Measurements from ENCODE around the gene KRTAP4-9. TPM values are rescaled to one million over a fixed set of nuclear protein-coding genes. Genes with fewer than 3 reads are reported as not detected.
"Not testable (repeated sequence)": the region's sequence is repeated elsewhere in the genome, so short reads cannot be mapped to it uniquely, and the experiment has no call there.

The KRTAP4-9 gene
- polyA plus RNA-seq, 3 donors from 2014 or later, result not detected

- H3K36me3 Mint-ChIP-seq; H3K9me3 Mint-ChIP-seq; H3K27ac Mint-ChIP-seq; H3K27me3 Mint-ChIP-seq (ENCODE audit: low read depth in 3 of 3); H3K4me1 Mint-ChIP-seq; H3K4me3 Mint-ChIP-seq; DNase-seq: not testable (repeated sequence)
Observed at GRCh38 chr17:41104386-41105038, 677 bp upstream of the KRTAP4-9 start.

- peaks cover 3 to 12% (median 5%) of the 10 kb centered on the region in 3 donors for H3K27me3 Mint-ChIP-seq (ENCODE audit: low read depth in 3 of 3)
- H3K9me3 Mint-ChIP-seq, result no peaks in the 10 kb centered on the region
- no peak for DNase-seq
- H3K27ac Mint-ChIP-seq, result no peak overlapping the region
- H3K4me1 Mint-ChIP-seq, result no peaks in the 10 kb centered on the region
- no peaks in the 10 kb centered on the region for H3K36me3 Mint-ChIP-seq
- no peak overlapping the region for H3K4me3 Mint-ChIP-seq
Observed at GRCh38 chr17:41107941-41108450, 2.8 kb downstream of the KRTAP4-9 start.

GRCh38 chr17:41108728-41109386 lies 3.7 kb downstream of the KRTAP4-9 start:
- not testable (repeated sequence) for H3K9me3 Mint-ChIP-seq, H3K4me3 Mint-ChIP-seq, H3K27ac Mint-ChIP-seq, H3K4me1 Mint-ChIP-seq, DNase-seq, H3K36me3 Mint-ChIP-seq
- peaks cover 3 to 12% (median 3%) of the 10 kb centered on the region in 3 donors for H3K27me3 Mint-ChIP-seq (ENCODE audit: low read depth in 3 of 3)

GRCh38 chr17:41111151-41111885 lies 6.1 kb downstream of the KRTAP4-9 start:
- no peak overlapping the region for H3K27ac Mint-ChIP-seq
- no peak overlapping the region for H3K4me3 Mint-ChIP-seq
- H3K27me3 Mint-ChIP-seq (ENCODE audit: low read depth in 3 of 3), result peaks cover 3 to 9% (median 5%) of the 10 kb centered on the region in 3 donors
- H3K36me3 Mint-ChIP-seq, result no peaks in the 10 kb centered on the region
- DNase-seq, result no peak
- no peaks in the 10 kb centered on the region for H3K4me1 Mint-ChIP-seq
- H3K9me3 Mint-ChIP-seq, result no peaks in the 10 kb centered on the region

GRCh38 chr17:41116297-41116696 lies 11.1 kb downstream of the KRTAP4-9 start:
- Mint-ChIP-seq H3K27me3 (ENCODE audit: low read depth in 3 of 3) (peaks cover 3 to 23% (median 8%) of the 10 kb centered on the region in 3 donors), H3K4me3 (no peak overlapping the region), H3K4me1 (peaks cover 6 to 12% of the 10 kb centered on the region in 2 donors), H3K36me3 (peaks cover 0 to 3% (median 0%) of the 10 kb centered on the region in 3 donors), H3K9me3 (peaks cover 0 to 2% (median 0%) of the 10 kb centered on the region in 6 donors), H3K27ac (no peak overlapping the region)
- no peak for DNase-seq

GRCh38 chr17:41117846-41118386 lies 12.7 kb downstream of the KRTAP4-9 start, which contains the start of gene KRTAP4-11:
Gene KRTAP4-11, minus strand, starts transcription at chr17:41118373. Its CDS starts 58 bp downstream, at chr17:41118315.
- not testable (repeated sequence) for H3K4me3 Mint-ChIP-seq, H3K36me3 Mint-ChIP-seq, H3K27ac Mint-ChIP-seq, H3K9me3 Mint-ChIP-seq, DNase-seq
- Mint-ChIP-seq H3K4me1 (peaks cover 6 to 14% of the 10 kb centered on the region in 2 donors), H3K27me3 (ENCODE audit: low read depth in 3 of 3) (peaks cover 3 to 20% (median 8%) of the 10 kb centered on the region in 3 donors)

GRCh38 chr17:41118721-41119120 lies 13.5 kb downstream of the KRTAP4-9 start:
- no peak overlapping the region for H3K27ac Mint-ChIP-seq
- no peak overlapping the region for H3K4me3 Mint-ChIP-seq
- peaks cover 0 to 3% (median 0%) of the 10 kb centered on the region in 3 donors for H3K36me3 Mint-ChIP-seq
- peaks cover 7 to 20% of the 10 kb centered on the region in 2 donors for H3K4me1 Mint-ChIP-seq
- peaks cover 3 to 26% (median 12%) of the 10 kb centered on the region in 3 donors for H3K27me3 Mint-ChIP-seq (ENCODE audit: low read depth in 3 of 3)
- peaks cover 0 to 2% (median 0%) of the 10 kb centered on the region in 6 donors for H3K9me3 Mint-ChIP-seq
- DNase-seq, result no peak

GRCh38 chr17:41119696-41120690 lies 14.8 kb downstream of the KRTAP4-9 start:
- H3K27ac Mint-ChIP-seq, H3K36me3 Mint-ChIP-seq, H3K9me3 Mint-ChIP-seq, DNase-seq: not testable (repeated sequence)
- Mint-ChIP-seq H3K4me1 (peaks cover 7 to 28% of the 10 kb centered on the region in 2 donors), H3K27me3 (ENCODE audit: low read depth in 3 of 3) (peaks cover 8 to 31% (median 12%) of the 10 kb centered on the region in 3 donors), H3K4me3 (peak overlapping the region in 2 of 5 donors; percentile 2 to 4)

GRCh38 chr17:41121742-41122141 lies 16.6 kb downstream of the KRTAP4-9 start:
- DNase-seq, result no peak
- H3K4me3 Mint-ChIP-seq, result no peak overlapping the region
- peaks cover 10 to 32% (median 12%) of the 10 kb centered on the region in 3 donors for H3K27me3 Mint-ChIP-seq (ENCODE audit: low read depth in 3 of 3)
- H3K4me1 Mint-ChIP-seq, result peaks cover 7 to 43% of the 10 kb centered on the region in 2 donors
- H3K9me3 Mint-ChIP-seq, result peaks cover 0 to 2% (median 0%) of the 10 kb centered on the region in 6 donors
- H3K36me3 Mint-ChIP-seq, result peaks cover 0 to 3% (median 0%) of the 10 kb centered on the region in 3 donors
- no peak overlapping the region for H3K27ac Mint-ChIP-seq

- Mint-ChIP-seq H3K4me3 (peak overlapping the region in 1 of 5 donors; percentile 7), H3K4me1 (peaks cover 7 to 43% of the 10 kb centered on the region in 2 donors), H3K27me3 (ENCODE audit: low read depth in 3 of 3) (peaks cover 8 to 22% (median 12%) of the 10 kb centered on the region in 3 donors)
- H3K36me3 Mint-ChIP-seq, H3K27ac Mint-ChIP-seq, DNase-seq, H3K9me3 Mint-ChIP-seq: not testable (repeated sequence)
Observed at GRCh38 chr17:41123292-41123990, 18.3 kb downstream of the KRTAP4-9 start.

GRCh38 chr17:41123991-41124371 lies 18.8 kb downstream of the KRTAP4-9 start, which contains the start of gene KRTAP4-12:
Gene KRTAP4-12, minus strand, starts transcription at chr17:41124182. Its CDS starts 60 bp downstream, at chr17:41124122.
- H3K36me3 Mint-ChIP-seq, H3K27ac Mint-ChIP-seq, DNase-seq, H3K9me3 Mint-ChIP-seq: not testable (repeated sequence)
- H3K4me3 Mint-ChIP-seq, result peak within 1 kb of the TSS in 1 of 5 donors; percentile 7
- H3K27me3 Mint-ChIP-seq (ENCODE audit: low read depth in 3 of 3), result peaks cover 8 to 22% (median 12%) of the 10 kb centered on the region in 3 donors
- H3K4me1 Mint-ChIP-seq, result peaks cover 7 to 43% of the 10 kb centered on the region in 2 donors

GRCh38 chr17:41125064-41125463 lies 19.9 kb downstream of the KRTAP4-9 start:
- Mint-ChIP-seq H3K9me3 (no peaks in the 10 kb centered on the region), H3K27me3 (ENCODE audit: low read depth in 3 of 3) (peaks cover 4 to 21% (median 12%) of the 10 kb centered on the region in 3 donors), H3K4me1 (peaks cover 7 to 38% of the 10 kb centered on the region in 2 donors), H3K4me3 (no peak overlapping the region), H3K36me3 (no peaks in the 10 kb centered on the region), H3K27ac (no peak overlapping the region)
- no peak for DNase-seq

All from immature natural killer cell (primary cell).